Measurements from ENCODE around the gene B9D1.

GRCh38 chr17:19301973-19302372 lies 60.5 kb downstream of the B9D1 start:
- TF ChIP-seq CTCF (IDR thresholded peaks at IDR 0.05; ENCODE audit: low read length) (no peak), EZH2 (optimal IDR thresholded peaks at IDR 0.05; ENCODE audit: low read depth, low read length) (no peak), EZH2phosphoT487 (IDR thresholded peaks at IDR 0.05; ENCODE audit: low read length) (no peak)

Data from MM.1S (cell line).